Activated T-helper 17 cell treated with anti-CD3 and anti-CD28 coated beads, Interleukin-2, amount 50 U/mL, for 72 hours (primary cell): ENCODE data around the gene RAN. TPM values are rescaled to one million over a fixed set of nuclear protein-coding genes. Genes with fewer than 3 reads are reported as not detected.
A peak's percentile ranks its signal among the peaks of the same experiment; 100 is the strongest.
"Not testable (repeated sequence)": the region's sequence is repeated elsewhere in the genome, so short reads cannot be mapped to it uniquely, and the experiment has no call there.

Source experiments
- ATAC-seq: fragments of 150-1000 bp; cut with Tn5 transposase; replicated peaks from 2 replicates; pipeline ENCODE4 v1.10.0; 2021; ENCODE audit warnings: mild to moderate bottlenecking, moderate library complexity
- H3K27ac Mint-ChIP-seq: one replicate; pipeline ENCODE4 v1.8.0; 2022; ENCODE audit warnings: mixed read lengths
- H3K27me3 Mint-ChIP-seq: one replicate; pipeline ENCODE4 v1.8.0; 2022; ENCODE audit warnings: mixed read lengths
- H3K36me3 Mint-ChIP-seq: one replicate; pipeline ENCODE4 v1.8.0; 2022; ENCODE audit warnings: low read depth, mild to moderate bottlenecking, mixed read lengths
- H3K4me1 Mint-ChIP-seq: one replicate; pipeline ENCODE4 v1.8.0; 2022; ENCODE audit warnings: mixed read lengths
- H3K4me3 Mint-ChIP-seq: one replicate; pipeline ENCODE4 v1.8.0; 2022; ENCODE audit warnings: mild to moderate bottlenecking, mixed read lengths
- H3K9me3 Mint-ChIP-seq: one replicate; pipeline ENCODE4 v1.8.0; 2022; ENCODE audit warnings: mixed read lengths
- total RNA-seq, 2 donors: library from RNA; stranded (reverse); gene quantifications; one replicate each; pipeline ENCODE4 v1.2.3, GENCODE V29; 2022

The RAN gene
- total RNA-seq, 2 donors from 2014 or later = 1,449 to 2,120 TPM

DNA sequence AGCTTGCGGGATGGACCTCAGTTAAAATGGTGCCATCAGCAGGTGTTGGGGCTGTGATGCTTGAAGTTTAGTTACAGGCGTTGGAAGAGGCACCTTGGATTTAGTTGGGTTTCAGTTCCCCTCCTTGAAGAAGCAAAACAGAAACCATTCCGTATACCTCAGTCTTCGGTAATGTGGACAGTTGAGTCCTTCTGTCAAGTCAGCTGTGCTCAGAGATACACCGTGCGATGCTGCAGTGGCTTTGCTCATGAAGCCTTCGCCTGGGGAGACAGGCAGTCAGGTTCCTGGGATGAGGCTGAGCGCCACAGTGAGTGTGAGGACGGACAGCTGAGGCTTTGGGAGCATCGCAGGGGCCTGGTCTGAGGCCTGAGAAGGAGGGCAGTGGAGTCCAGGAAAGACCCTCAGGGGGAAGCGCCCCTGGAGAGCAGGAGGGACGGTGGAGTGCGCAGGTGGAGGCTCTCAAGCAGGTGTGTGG is 7.4 kb downstream of the RAN start:
- Mint-ChIP-seq H3K9me3 (no peaks in the 10 kb centered on the region), H3K36me3 (peaks cover 37% of the 10 kb centered on the region), H3K27me3 (no peaks in the 10 kb centered on the region), H3K4me1 (peaks cover 39% of the 10 kb centered on the region), H3K4me3 (peak overlapping the region; percentile 55), H3K27ac (peak overlapping the region; percentile 23)
- no peak for ATAC-seq

GRCh38 chr12:130879781-130880389 is 8.0 kb downstream of the RAN start:
- Mint-ChIP-seq H3K4me1 (peaks cover 36% of the 10 kb centered on the region), H3K27me3 (no peaks in the 10 kb centered on the region), H3K27ac (peak overlapping the region; percentile 23), H3K9me3 (no peaks in the 10 kb centered on the region), H3K4me3 (peak overlapping the region; percentile 55), H3K36me3 (peaks cover 31% of the 10 kb centered on the region)
- peak; percentile 36 for ATAC-seq

GRCh38 chr12:130880411-130880885 is 8.6 kb downstream of the RAN start:
- Mint-ChIP-seq H3K9me3 (no peaks in the 10 kb centered on the region), H3K27me3 (no peaks in the 10 kb centered on the region), H3K4me1 (peaks cover 36% of the 10 kb centered on the region), H3K27ac (peak overlapping the region; percentile 23), H3K4me3 (peak overlapping the region; percentile 55), H3K36me3 (peaks cover 25% of the 10 kb centered on the region)
- ATAC-seq = peak; percentile 84

DNA sequence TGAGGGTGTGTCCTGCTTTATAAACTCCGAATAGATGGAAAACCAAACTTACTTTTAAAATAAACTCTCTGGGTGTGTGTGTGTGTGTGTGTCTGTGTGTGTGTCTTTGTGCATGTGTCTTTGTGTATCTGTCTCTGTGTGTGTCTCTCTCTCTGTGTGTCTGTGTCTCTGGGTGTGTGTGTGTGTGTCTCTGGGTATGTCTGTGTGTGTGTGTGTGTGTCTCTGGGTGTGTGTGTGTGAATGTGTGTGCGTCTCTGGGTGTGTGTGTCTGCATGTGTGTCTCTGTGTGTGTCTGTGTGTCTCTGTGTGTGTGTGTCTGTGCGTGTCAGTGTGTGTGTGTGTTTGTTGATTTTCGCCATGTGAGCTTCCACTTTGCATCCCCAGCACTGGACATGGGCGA is 9.2 kb downstream of the RAN start:
- Mint-ChIP-seq H3K36me3 (peaks cover 19% of the 10 kb centered on the region), H3K4me1 (peaks cover 30% of the 10 kb centered on the region), H3K27me3 (no peaks in the 10 kb centered on the region), H3K27ac (peak overlapping the region; percentile 23), H3K4me3 (peak overlapping the region; percentile 55), H3K9me3 (no peaks in the 10 kb centered on the region)
- ATAC-seq = no peak

DNA sequence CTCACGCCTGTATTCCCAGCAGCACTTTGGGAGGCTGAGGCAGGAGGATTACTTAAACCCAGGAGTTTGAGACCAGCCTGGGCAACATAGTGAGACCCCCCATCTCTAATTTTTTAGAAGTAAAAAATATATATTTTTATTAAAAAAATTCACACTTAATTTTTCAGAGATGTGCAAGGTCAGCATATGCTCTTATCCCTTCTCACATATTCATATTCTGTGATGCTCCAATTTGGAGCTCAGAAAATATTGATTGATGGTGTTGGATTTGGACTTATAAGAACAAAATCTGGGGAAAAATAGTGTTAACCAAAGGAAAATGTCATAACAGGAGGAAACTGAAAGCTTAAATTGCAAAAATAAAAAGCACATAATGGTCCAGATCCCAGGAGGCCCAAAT is 9.7 kb downstream of the RAN start:
- Mint-ChIP-seq H3K27ac (no peak overlapping the region), H3K36me3 (peaks cover 14% of the 10 kb centered on the region), H3K27me3 (no peaks in the 10 kb centered on the region), H3K4me1 (peaks cover 30% of the 10 kb centered on the region), H3K9me3 (no peaks in the 10 kb centered on the region), H3K4me3 (no peak overlapping the region)
- no peak for ATAC-seq

DNA sequence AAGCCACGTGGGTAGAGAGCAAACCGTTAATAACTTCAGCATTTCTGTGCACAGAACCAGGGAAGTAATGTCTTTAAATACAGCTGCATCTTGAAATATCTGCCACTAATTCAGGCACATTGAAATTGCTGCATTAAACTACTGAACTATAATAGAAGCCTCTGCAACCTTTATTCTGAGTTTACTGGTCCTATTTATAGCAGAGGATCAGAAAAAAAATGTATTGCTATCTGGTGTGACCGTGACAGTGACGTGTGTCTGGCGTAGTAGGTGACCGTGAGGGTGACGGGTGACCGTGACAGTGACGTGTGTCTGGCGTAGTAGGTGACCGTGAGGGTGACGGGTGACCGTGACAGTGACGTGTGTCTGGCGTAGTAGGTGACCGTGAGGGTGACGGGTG is 15.3 kb downstream of the RAN start:
- H3K9me3 Mint-ChIP-seq, H3K4me1 Mint-ChIP-seq, H3K27me3 Mint-ChIP-seq, H3K36me3 Mint-ChIP-seq, H3K27ac Mint-ChIP-seq, H3K4me3 Mint-ChIP-seq, ATAC-seq: not testable (repeated sequence)

DNA sequence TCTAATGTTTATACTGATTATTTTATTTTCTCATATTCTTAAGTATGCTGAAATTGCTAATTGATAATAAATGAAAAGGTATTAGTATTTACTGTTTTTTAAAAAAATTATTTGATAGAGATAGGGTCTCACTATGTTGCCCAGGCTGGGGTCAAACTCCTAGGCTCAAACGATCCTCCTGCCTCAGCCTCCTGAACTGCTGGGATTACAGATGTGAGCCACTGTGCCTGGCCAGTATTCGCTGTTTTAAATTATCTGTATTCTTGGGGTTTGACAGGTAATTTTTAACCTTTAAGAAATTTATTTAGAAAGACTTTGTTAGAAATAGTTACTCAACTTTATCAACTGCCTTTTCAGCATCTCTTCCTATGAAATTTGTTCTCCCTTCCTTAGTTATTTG is 32.2 kb downstream of the RAN start:
- ATAC-seq = no peak
- Mint-ChIP-seq H3K27me3 (peaks cover 5% of the 10 kb centered on the region), H3K36me3 (no peaks in the 10 kb centered on the region), H3K27ac (no peak overlapping the region), H3K4me1 (no peaks in the 10 kb centered on the region), H3K9me3 (peaks cover 4% of the 10 kb centered on the region), H3K4me3 (no peak overlapping the region)

DNA sequence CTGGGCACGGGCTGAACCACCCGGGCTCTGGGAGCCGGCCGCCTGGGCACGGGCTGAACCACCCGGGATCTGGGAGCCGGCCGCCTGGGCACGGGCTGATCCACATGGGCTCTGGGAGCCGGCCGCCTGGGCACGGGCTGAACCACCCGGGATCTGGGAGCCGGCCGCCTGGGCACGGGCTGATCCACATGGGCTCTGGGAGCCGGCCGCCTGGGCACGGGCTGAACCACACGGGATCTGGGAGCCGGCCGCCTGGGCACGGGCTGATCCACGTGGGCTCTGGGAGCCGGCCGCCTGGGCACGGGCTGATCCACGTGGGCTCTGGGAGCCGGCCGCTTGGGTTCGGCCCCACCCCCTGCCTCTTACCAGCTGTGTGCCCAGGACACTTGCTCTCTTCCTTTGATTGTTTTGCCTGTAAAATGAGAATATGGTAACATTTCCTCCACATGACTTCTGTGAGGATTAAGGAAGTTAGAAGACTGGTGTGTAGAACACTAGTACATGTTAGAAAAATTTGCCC is 33.1 kb downstream of the RAN start:
- ATAC-seq, H3K4me1 Mint-ChIP-seq, H3K27ac Mint-ChIP-seq, H3K36me3 Mint-ChIP-seq, H3K4me3 Mint-ChIP-seq, H3K27me3 Mint-ChIP-seq, H3K9me3 Mint-ChIP-seq: not testable (repeated sequence)

GRCh38 chr12:130909111-130909510 is 37.2 kb downstream of the RAN start:
- no peak for ATAC-seq
- Mint-ChIP-seq H3K4me3 (no peak overlapping the region), H3K27me3 (peaks cover 27% of the 10 kb centered on the region), H3K9me3 (peaks cover 19% of the 10 kb centered on the region), H3K27ac (no peak overlapping the region), H3K4me1 (no peaks in the 10 kb centered on the region), H3K36me3 (no peaks in the 10 kb centered on the region)

DNA sequence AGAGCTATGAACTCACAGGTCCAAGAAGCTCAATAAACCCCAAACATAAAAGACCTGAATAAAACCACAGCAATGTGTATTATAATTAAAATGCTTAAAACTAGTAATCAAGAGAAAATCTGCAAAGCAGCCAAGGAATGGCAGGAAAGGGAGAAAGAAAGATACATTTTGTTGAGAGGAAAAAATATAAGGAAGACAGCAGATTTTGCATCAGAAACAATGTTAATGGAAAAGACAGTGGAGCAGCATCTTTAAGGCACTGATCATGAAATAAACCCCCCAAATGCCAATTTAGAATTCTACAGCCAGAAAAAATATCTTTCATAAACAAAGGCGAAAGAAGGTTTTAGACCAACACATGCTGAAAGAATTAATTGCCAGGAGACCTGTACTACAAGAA is 39.3 kb downstream of the RAN start:
- H3K27ac Mint-ChIP-seq = no peak overlapping the region
- H3K27me3 Mint-ChIP-seq = peaks cover 33% of the 10 kb centered on the region
- H3K36me3 Mint-ChIP-seq = no peaks in the 10 kb centered on the region

DNA sequence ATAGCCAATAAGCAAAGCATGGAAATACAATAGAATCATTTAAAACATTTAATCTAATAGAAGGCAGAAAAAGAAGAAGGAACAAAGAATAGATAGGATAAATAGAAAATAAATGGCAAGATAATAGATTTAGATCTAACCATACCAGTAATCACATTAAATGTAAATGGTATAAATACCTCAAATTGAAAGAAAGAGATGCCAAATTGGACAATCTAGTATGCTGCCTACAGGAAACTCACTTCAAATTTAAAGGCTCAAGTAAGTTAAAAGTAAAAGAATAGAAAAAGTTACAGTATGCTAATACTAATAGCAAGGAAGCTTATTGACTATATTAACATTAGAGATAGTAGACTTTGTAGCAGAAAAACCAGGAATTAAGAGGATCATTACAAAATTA is 40.1 kb downstream of the RAN start:
- H3K36me3 Mint-ChIP-seq = no peaks in the 10 kb centered on the region
- no peak overlapping the region for H3K27ac Mint-ChIP-seq
- no peaks in the 10 kb centered on the region for H3K4me1 Mint-ChIP-seq
- H3K4me3 Mint-ChIP-seq = no peak overlapping the region
- peaks cover 19% of the 10 kb centered on the region for H3K9me3 Mint-ChIP-seq
- peaks cover 41% of the 10 kb centered on the region for H3K27me3 Mint-ChIP-seq
- no peak for ATAC-seq

More for the DNA sequence above, 39.3 kb downstream of the RAN start:
- peaks cover 19% of the 10 kb centered on the region for H3K9me3 Mint-ChIP-seq
- no peaks in the 10 kb centered on the region for H3K4me1 Mint-ChIP-seq
- ATAC-seq = no peak
- no peak overlapping the region for H3K4me3 Mint-ChIP-seq

DNA sequence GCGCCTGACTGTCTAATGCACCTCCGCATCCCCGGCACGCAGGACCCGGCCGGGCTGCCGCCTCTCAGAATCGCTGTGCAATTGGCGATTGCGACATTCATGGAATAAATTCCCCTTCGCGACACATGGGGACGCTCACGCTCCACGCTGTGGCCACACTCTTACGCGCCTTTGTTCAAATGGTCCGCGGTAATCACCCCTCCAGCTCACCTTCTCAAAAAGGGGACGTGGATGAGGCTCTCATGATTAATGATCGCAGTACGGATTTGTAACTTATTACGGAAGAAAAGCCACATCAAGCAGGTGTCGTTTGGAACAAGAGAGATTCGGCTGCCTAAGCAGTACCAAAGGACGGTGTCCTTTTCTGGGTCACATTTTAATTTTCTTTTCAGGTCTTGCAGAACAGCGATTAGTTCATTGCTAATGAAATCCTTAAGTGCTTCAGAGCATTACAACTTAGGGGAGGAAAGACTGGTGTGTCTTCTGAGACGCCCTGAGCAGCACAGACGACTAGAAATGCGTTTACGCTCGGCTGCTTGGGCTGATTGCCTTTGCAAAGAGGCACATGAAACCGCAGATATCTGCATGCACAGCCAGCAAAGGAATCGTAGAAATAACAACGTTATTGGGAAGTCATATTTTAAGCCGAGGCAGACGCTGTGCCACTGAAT is 44.5 kb downstream of the RAN start:
- Mint-ChIP-seq H3K27ac (no peak overlapping the region), H3K4me1 (no peaks in the 10 kb centered on the region), H3K36me3 (no peaks in the 10 kb centered on the region), H3K9me3 (peaks cover 9% of the 10 kb centered on the region), H3K4me3 (no peak overlapping the region), H3K27me3 (peaks cover 58% of the 10 kb centered on the region)
- ATAC-seq = no peak

DNA sequence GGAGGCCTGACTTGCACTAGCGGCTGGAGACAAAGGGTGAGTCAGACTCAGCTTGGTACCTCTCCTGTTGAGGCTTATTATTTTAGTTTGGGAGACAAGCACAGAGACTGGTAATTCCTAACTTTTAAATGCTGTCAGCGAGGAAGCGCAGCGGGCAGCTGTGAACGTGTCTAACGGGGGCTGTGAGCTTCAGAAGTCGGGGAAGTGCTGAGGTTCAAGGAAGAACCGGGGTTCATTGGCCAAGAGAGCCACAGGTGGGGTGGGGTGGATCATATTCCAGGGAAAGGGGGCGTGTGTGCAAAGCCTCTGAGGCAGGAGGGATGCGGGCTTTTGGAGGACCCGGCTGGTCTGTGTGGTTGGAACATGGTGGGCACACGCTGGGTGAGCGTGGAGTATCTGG is 45.7 kb downstream of the RAN start:
- Mint-ChIP-seq H3K36me3 (no peaks in the 10 kb centered on the region), H3K27ac (no peak overlapping the region), H3K9me3 (no peaks in the 10 kb centered on the region), H3K4me3 (no peak overlapping the region), H3K27me3 (peaks cover 55% of the 10 kb centered on the region), H3K4me1 (no peaks in the 10 kb centered on the region)
- ATAC-seq = no peak

DNA sequence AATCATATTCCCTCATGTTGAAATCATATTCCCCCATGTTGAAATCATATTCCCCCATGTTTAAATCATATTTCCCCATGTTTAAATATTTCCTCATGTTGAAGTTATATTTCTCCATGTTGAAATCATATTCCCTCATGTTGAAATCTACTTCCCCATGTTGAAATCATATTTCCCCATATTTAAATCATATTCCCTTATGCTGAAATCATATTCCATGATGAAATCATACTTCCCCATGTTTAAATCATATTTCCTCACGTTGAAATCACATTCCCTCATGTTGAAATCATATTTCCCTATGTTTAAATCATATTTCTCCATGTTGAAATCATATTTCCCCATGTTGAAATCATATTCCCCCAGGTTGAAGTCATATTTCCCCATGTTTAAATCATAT is 47.2 kb downstream of the RAN start:
- Mint-ChIP-seq H3K27me3 (peaks cover 51% of the 10 kb centered on the region), H3K36me3 (no peaks in the 10 kb centered on the region), H3K27ac (no peak overlapping the region), H3K4me3 (no peak overlapping the region), H3K9me3 (no peaks in the 10 kb centered on the region), H3K4me1 (no peaks in the 10 kb centered on the region)
- no peak for ATAC-seq

DNA sequence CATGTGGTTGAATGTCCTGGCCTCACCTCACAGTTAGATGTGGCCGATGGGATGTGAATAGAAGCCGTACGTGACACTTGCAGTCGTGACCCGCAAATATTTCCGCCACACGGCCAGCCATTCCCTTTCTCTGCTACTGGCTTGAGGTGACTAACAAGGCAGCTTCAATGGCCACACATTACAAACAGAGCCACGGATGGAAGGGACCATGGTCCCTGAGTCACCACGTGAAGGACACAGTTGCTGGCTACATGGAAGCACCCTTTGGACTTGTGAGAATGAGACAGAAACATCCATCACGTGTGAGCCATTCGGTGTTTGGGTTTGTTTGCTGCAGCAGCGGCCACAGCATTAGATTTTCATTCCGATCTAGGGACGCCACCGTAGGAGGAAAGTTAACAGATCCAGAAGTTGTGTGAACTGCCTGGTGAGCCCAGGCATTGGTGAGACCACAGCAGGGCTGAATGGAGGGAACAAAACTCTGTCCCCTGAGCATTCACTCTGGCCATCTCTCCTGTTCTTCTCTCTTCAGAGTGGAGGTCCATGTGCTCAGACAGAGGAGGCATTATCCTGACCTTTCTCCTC is 48.3 kb downstream of the RAN start:
- Mint-ChIP-seq H3K4me3 (no peak overlapping the region), H3K27ac (no peak overlapping the region), H3K4me1 (no peaks in the 10 kb centered on the region), H3K27me3 (peaks cover 46% of the 10 kb centered on the region), H3K9me3 (no peaks in the 10 kb centered on the region), H3K36me3 (no peaks in the 10 kb centered on the region)
- ATAC-seq = no peak
